Glomerular endothelial cell (primary cell): Measurements from ENCODE around the gene RPS27L. TPM values are rescaled to one million over a fixed set of nuclear protein-coding genes. Genes with fewer than 3 reads are reported as not detected.

Experiments
- DNase-seq: peaks from one replicate; pipeline ENCODE4 v3.0.0-alpha.2; 2011; ENCODE audit warnings: low read depth, low spot score; ENCODE audit errors: extremely low read depth
- total RNA-seq: library from RNA; depleted of rRNA; stranded (reverse); fragments of >200 nt; gene quantifications from 2 replicates; pipeline ENCODE4 v1.2.3, GENCODE V29; 2015

RPS27L gene
- total RNA-seq, 1 donor from 2014 or later = 264 TPM

DNA sequence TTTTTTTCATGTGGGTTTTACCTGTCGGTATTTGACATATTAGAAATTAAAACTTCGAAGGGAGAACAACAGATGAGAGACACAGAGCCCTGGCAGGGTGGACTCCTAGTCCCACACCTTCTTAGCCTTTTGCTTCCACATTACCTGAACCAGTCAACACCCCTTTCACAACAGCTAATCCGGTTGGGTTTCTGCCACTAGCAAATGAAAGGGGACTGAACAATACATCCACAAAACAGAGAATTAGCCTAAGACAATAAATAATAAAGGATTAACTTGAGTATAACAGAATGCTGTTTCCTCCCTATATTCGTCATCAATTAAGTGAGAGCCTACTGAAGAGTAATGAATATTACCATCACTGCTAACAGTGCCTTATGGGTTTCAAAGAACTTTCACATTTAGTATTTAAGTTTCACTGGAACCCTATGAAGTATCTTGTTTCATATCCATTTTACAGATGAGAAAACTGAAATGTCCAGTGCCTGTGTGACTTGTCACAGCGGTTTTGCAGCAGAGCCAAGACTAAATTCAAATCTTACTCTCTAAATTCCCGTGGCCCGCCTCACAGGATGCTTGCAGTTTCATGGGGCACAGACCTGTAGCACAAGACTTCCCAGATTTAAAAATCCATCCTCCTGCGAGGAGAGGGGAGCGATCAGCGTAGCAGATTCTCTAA lies 31.1 kb upstream of the RPS27L start:
- no peak for DNase-seq

GRCh38 chr15:63187589-63188226 lies 30.4 kb upstream of the RPS27L start:
- DNase-seq = no peak

DNA sequence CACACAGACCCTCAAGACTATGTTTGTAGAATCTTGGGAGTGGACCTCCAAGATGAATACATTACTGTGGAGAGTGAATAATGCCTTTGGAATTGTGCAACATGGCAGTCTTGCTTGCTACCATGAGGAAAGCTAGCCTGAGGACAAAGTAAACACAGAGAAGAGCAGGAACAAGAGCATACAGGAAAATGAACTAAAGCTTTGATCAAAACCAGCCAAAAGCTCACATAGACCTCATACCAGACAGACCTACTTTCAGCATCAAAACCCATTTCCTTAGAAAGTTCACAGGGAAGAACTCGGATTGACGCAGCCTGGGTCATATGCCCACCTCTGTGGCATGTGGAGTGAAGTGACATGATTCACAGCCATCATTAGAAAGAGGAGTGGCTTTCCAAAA lies 28.8 kb upstream of the RPS27L start:
- DNase-seq = no peak

- no peak for DNase-seq
Measured at GRCh38 chr15:63185206-63185605, 27.9 kb upstream of the RPS27L start.

- no peak for DNase-seq
Measured at GRCh38 chr15:63181648-63182047, 24.4 kb upstream of the RPS27L start.

GRCh38 chr15:63180746-63181145 lies 23.5 kb upstream of the RPS27L start:
- no peak for DNase-seq

DNA sequence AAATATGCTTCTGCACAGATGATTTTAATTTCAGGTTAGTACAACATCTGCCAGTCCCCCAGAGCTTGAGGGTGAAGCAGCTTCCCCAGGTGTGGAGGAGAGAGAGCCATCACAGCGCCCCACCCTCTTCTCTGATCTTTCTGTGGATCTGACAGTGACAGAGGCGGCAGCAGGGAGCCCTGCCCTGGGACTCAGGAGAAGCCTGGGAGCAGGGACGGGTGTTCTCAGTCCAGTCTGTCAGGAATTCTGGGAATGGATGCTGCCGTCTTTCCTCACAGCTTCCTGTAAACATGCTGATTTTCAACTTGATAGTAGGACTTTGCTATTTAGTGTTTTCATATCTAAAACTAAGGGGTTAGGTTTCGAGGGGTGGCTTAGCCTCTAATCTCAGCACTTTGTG lies 20.8 kb upstream of the RPS27L start:
- no peak for DNase-seq

- no peak for DNase-seq
Measured at GRCh38 chr15:63176302-63176701, 19.0 kb upstream of the RPS27L start.

DNA sequence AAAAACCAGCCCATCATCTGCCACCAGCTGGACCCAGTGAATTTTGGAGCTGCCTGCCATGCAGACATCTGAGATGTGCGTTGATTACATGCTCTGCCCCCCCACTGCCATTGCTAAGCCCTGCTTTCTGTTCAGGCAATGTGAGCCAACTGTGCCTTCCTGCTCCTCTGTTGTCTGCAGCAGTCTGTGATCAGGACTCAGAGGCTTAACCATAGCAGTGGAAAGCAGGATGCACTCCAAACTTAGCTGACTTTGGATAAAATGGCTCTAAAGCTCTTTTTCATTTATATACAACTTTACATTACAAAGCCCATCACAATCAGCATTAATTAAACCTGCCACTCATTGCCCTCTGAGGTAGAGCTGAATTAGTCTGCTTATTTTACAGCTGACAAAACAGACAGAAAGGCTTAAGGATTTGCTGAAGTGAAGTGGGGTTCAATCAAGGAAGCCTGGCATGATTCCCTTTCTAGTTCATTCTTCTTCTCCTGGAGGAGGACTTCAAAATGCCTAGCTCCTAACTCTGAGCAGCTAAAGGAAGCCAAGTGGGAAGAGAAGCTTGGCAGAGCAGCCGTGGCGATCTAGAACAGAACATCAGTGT lies 15.7 kb upstream of the RPS27L start:
- DNase-seq = no peak

DNA sequence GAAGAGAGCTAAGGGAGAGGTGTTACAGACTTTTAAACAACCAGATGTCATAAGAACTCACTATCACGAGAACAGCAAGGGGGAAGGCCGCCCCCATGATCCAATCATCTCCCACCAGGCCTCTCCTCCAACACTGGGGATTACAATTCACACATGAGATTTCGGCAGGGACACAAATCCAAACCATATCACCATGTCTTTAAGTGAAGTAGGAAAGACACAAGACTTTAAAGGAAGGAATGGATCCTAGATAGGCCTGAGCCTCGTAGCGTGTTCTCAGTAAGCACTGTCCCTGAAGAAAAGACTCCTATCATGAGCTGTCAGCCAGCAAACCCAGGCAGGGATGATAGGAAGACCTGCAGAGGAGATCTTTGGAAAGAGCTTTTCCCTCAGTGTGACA lies 15.1 kb upstream of the RPS27L start:
- DNase-seq = no peak

GRCh38 chr15:63169788-63170187 lies 12.5 kb upstream of the RPS27L start:
- no peak for DNase-seq

- DNase-seq = no peak
Measured at GRCh38 chr15:63166219-63166618, 8.9 kb upstream of the RPS27L start.

DNA sequence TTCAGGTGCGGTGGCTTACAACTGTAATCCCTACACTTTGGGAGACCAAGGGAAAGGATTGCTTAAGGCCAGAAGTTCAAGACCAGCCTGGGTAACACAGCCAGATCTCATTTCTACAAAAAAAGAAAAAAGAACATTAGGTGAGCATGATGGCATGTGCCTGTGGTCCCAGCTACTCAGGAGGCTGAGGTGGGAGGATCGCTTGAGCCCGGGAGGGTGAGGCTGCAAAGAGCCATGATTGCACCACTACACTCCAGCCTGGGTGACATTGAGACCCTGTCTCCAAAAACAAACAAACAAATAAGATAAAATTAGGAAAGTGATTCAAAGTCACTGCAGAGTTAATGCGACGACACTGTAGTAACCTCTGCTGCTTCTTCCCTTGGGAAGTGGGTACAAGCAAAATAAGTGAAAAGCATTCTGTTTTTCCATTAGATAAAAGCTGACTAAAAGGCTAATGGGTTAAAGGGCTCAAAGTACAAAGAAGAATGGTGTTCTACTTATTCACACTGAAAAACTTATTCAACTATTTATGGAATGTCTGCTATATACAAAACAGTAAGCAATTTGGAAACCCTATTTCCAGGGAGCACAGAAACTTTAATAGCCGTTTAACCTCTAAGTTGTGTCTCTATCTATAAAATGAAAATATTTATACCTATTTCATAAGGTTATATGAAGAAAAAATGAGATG lies 8.0 kb upstream of the RPS27L start:
- DNase-seq = no peak

DNA sequence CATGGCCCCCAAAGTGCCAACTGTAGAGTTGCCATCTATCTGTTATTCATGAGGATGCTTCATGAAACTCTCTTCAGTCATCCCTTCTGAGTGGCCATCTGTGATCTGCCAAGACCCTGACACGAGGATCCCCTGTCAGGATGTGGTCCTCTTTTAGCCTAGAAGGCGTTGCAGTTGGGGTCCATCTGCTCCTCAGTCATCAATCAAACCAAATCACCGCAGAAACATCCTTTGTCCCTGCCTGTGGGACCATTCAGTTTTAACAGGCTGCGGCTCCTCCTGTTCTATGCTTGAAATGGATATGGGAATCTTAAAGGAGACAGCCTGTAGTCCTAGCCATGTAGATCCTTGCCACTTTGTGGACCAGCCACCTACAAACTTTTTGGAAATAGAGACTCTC lies 5.9 kb upstream of the RPS27L start:
- DNase-seq = no peak

GRCh38 chr15:63160638-63161037 lies 3.4 kb upstream of the RPS27L start:
- no peak for DNase-seq

- DNase-seq = no peak
Measured at GRCh38 chr15:63157891-63158431, 684 bp upstream of the RPS27L start.

DNA sequence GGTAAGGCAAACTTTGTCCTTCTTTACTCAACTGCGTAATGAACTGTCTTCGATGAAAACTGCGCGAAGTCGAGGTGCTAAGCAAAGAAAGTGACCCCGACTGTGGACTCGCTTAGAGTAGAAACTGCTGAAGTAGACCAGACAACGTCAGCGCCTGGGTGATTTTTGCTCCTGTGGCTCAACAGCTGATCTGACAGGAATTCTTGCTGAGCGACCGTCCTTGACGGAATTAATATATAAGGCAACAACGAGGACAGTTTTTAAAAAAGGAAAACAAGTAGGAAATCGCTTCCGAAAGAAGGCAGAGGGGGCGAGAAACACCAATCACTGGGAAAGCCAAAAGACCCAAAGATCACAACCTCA lies 541 bp downstream of the RPS27L start:
- DNase-seq = no peak

GRCh38 chr15:63156086-63156710 lies 1.1 kb downstream of the RPS27L start:
- DNase-seq = no peak

DNA sequence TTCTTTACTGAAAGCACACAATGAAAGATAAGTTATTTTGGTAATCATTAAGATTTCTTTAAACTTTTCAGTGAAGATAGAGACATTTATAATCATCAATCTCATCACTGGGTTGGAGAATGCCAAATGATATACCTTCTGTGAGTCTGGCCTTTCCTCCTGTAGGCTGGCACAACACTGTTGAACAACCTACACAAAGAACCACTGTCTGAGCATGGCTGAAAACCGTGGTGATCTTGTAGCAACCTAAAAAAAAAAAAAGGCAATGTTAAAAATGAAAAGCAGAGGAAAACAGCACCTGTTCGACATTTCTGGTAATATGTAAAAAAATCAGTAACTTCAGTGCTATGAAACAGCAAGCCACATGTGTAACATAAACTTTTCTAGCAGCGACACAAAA lies 1.8 kb downstream of the RPS27L start:
- DNase-seq = no peak

DNA sequence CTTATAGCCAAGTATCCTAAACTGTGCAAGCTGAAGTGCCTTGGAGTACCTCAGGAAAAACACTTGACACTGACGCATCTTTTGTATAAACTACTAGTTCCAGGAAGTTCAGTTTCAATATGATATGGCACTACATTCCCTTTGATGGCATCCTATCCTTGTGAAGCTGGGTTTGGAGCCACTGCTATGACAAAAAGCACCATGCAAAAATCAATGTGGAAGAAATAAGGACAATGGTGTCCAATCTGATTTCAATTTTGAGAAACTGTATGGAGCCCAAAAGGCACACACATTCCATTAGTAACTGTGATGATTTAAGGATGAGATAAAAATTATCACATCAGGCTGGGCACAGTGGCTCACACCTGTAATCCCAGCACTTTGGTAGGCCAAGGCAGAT lies 5.6 kb downstream of the RPS27L start:
- DNase-seq = no peak

GRCh38 chr15:63146684-63147083 lies 10.6 kb downstream of the RPS27L start:
- no peak for DNase-seq
